ENCODE data around the gene VIT. TPM values are rescaled to one million over a fixed set of nuclear protein-coding genes. Genes with fewer than 3 reads are reported as not detected.

The VIT gene
- total RNA-seq, 1 experiment from 2014 or later, result not detected

DNA sequence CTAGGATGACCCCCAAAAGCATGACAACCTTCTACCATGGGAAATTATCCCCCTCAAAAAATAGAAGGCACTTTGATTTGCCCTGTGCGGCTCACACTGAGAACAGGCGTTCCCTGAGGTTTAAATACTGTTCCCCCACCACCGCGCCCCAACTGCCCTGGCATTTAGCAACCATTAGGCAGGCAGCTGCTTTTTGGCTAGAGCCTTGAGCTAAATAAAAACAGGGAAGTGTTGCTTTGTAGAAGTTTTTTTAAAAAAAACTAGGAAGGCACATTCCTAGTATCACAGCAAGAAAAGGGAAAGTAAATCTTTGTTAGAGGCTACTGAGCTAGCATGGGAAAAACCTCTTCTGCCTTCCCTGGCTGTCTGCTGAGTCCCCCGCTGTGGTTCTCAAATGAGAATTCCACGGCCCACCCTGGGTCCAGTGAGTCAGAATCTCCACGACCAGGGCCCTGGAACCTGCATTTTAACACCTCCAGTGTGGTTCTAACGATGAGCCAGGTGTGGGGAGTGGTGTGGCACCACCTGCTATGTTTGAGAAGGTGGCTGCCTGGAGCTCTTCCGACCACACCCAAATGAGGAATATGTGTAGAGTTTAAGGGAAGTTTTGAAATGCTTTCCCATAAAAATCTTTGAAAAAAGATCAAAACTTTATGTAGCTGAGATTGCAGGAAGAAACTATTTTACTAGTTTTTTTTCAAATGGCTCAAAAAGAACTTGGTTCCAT, 66.4 kb downstream of the VIT start:
- no peak overlapping the region for H3K27ac ChIP-seq
- H3K36me3 ChIP-seq (ENCODE audit: low read depth), result no peaks in the 10 kb centered on the region
- no peak for DNase-seq
- H3K4me2 ChIP-seq, result peak overlapping the region; percentile 7; the same call in 1 of the 2 replicates
- H3K9me2 ChIP-seq (ENCODE audit: insufficient read depth), result no peaks in the 10 kb centered on the region
- H3K9me3 ChIP-seq (ENCODE audit: insufficient read depth, low read depth), result no peaks in the 10 kb centered on the region
- TF ChIP-seq EZH2 (IDR thresholded peaks at IDR 0.05; ENCODE audit: low read depth), result no peak
- TF ChIP-seq, protein P1, sequence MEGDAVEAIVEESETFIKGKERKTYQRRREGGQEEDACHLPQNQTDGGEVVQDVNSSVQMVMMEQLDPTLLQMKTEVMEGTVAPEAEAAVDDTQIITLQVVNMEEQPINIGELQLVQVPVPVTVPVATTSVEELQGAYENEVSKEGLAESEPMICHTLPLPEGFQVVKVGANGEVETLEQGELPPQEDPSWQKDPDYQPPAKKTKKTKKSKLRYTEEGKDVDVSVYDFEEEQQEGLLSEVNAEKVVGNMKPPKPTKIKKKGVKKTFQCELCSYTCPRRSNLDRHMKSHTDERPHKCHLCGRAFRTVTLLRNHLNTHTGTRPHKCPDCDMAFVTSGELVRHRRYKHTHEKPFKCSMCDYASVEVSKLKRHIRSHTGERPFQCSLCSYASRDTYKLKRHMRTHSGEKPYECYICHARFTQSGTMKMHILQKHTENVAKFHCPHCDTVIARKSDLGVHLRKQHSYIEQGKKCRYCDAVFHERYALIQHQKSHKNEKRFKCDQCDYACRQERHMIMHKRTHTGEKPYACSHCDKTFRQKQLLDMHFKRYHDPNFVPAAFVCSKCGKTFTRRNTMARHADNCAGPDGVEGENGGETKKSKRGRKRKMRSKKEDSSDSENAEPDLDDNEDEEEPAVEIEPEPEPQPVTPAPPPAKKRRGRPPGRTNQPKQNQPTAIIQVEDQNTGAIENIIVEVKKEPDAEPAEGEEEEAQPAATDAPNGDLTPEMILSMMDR (conservative IDR thresholded peaks at IDR 0.05), result no peak
- no peaks in the 10 kb centered on the region for H3F3A ChIP-seq (ENCODE audit: insufficient read depth, low read depth)
- H3K4me1 ChIP-seq (replicated peaks; ENCODE audit: insufficient read depth), result 0 out of 2 replicates have a peak, but pooled peaks cover 5% of the 10 kb centered on the region
- H4K20me1 ChIP-seq (ENCODE audit: insufficient read depth), result no peaks in the 10 kb centered on the region
- intact Hi-C loops (cut with micrococcal nuclease; ENCODE audit: unreplicated experiment), result no loop called here
- ChIA-PET CTCF (no interaction called here), POLR2A (ENCODE audit: unreplicated experiment) (no interaction called here)
- H2AFZ ChIP-seq, result no peak overlapping the region
- no peaks in the 10 kb centered on the region for H3K79me2 ChIP-seq (ENCODE audit: low read depth)
- H3K27me3 ChIP-seq (ENCODE audit: insufficient read depth, low read depth), result no peaks in the 10 kb centered on the region
- BruUV-seq (replicated peaks), result no TSS peak
- H3K4me3 ChIP-seq, result no peak overlapping the region

DNA sequence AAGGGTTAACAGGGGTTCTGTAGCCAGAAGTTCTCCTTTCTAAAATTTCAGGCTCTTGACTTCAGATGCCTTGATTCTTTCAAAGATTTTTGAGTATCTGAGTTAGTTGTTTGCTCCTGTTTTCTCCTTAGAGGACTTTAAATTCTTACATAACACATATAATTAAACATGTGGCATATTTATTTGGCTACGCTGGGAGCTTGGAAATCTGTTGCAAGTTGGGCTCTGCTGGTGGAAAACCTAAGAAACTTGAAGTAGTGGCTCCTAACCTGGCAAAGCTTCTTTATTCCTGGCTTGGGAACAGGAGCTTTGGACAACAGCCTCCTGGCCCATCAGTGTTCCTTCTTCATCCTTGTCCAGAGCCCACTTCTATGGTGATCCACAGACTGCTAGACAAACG, 72.6 kb downstream of the VIT start:
- Histone ChIP-seq H3K4me2 (no peak overlapping the region), H3K27me3 (ENCODE audit: insufficient read depth, low read depth) (no peaks in the 10 kb centered on the region), H3K4me1 (replicated peaks; ENCODE audit: insufficient read depth) (no peaks in the 10 kb centered on the region), H3K9me2 (ENCODE audit: insufficient read depth) (no peaks in the 10 kb centered on the region), H3F3A (ENCODE audit: insufficient read depth, low read depth) (no peaks in the 10 kb centered on the region), H3K36me3 (ENCODE audit: low read depth) (no peaks in the 10 kb centered on the region), H3K27ac (no peak overlapping the region), H2AFZ (no peak overlapping the region), H3K4me3 (no peak overlapping the region), H3K79me2 (ENCODE audit: low read depth) (no peaks in the 10 kb centered on the region), H3K9me3 (ENCODE audit: insufficient read depth, low read depth) (peaks cover 4% of the 10 kb centered on the region; the same call in 1 of the 2 replicates), H4K20me1 (ENCODE audit: insufficient read depth) (no peaks in the 10 kb centered on the region)
- intact Hi-C loops (cut with micrococcal nuclease; ENCODE audit: unreplicated experiment), result no loop called here
- no TSS peak for BruUV-seq (replicated peaks)
- no peak for DNase-seq
- TF ChIP-seq EZH2 (IDR thresholded peaks at IDR 0.05; ENCODE audit: low read depth), result no peak
- TF ChIP-seq, protein P1 (conservative IDR thresholded peaks at IDR 0.05), result no peak
- ChIA-PET POLR2A (ENCODE audit: unreplicated experiment) (no interaction called here), CTCF (no interaction called here)

DNA sequence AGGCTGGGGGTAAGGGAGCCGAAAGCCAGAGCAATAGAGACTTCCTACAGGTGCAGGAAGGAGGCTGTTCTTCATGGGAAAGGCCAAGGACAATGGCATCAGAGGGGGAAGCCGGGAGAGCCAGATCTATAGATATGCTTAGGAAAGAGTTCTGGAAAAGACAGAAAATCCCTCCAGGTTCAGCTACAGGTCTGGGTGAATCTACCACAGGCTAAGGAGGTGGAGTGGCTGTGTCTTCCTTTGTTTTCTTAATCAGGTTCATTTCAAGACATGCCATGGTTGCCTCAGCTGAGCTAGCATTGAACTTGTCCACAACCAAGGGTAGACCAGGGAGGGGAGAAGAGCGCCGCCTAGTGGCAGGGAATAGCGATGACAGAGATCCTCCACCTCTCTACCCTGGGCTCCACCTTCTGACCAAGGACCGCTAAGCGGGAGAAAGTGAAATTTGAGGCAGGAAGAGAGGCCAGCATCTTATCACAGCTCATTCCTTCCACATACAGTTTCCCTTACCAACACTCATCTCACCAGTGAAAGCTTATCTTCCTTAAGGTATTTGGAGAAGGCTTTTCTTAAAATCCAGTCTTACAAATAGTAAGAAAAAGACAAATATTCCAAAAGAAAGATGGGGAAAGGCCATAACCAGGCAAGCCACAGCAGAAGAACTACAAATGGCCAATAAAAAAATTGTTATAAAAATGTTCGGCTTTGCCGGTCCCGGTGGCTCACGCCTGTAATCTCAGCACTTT, 74.2 kb downstream of the VIT start:
- TF ChIP-seq, protein P1 (conservative IDR thresholded peaks at IDR 0.05), result peak; percentile 68
- TF ChIP-seq EZH2 (IDR thresholded peaks at IDR 0.05; ENCODE audit: low read depth), result no peak
- peak in 1 of 2 experiments; percentile 32 for DNase-seq
- H3K27ac ChIP-seq, result no peak overlapping the region
- H3K4me2 ChIP-seq, result no peak overlapping the region
- no peak overlapping the region for H2AFZ ChIP-seq
- no peaks in the 10 kb centered on the region for H3K36me3 ChIP-seq (ENCODE audit: low read depth)
- intact Hi-C loops (cut with micrococcal nuclease; ENCODE audit: unreplicated experiment), result loop anchor here (5.0 kb wide), 1 partner anchor 78 kb away; no protein-coding TSS in a partner anchor
- no peak overlapping the region for H3K4me3 ChIP-seq
- no peaks in the 10 kb centered on the region for H3K4me1 ChIP-seq (replicated peaks; ENCODE audit: insufficient read depth)
- H3K27me3 ChIP-seq (ENCODE audit: insufficient read depth, low read depth), result no peaks in the 10 kb centered on the region
- no peaks in the 10 kb centered on the region for H3K9me2 ChIP-seq (ENCODE audit: insufficient read depth)
- no peaks in the 10 kb centered on the region for H4K20me1 ChIP-seq (ENCODE audit: insufficient read depth)
- BruUV-seq (replicated peaks), result no TSS peak
- ChIA-PET POLR2A (ENCODE audit: unreplicated experiment) (no interaction called here), CTCF (no interaction called here)
- no peaks in the 10 kb centered on the region for H3F3A ChIP-seq (ENCODE audit: insufficient read depth, low read depth)
- peaks cover 4% of the 10 kb centered on the region; the same call in 1 of the 2 replicates for H3K9me3 ChIP-seq (ENCODE audit: insufficient read depth, low read depth)
- no peaks in the 10 kb centered on the region for H3K79me2 ChIP-seq (ENCODE audit: low read depth)
